ENCODE measurements around the gene REXO2. TPM values are rescaled to one million over a fixed set of nuclear protein-coding genes. Genes with fewer than 3 reads are reported as not detected.

Gene REXO2
- total and polyA plus RNA-seq, 2 of the 13 experiments (the other 11 are each of a cell fraction or from before 2014, with no cell fraction given): 95.6 to 104 TPM

DNA sequence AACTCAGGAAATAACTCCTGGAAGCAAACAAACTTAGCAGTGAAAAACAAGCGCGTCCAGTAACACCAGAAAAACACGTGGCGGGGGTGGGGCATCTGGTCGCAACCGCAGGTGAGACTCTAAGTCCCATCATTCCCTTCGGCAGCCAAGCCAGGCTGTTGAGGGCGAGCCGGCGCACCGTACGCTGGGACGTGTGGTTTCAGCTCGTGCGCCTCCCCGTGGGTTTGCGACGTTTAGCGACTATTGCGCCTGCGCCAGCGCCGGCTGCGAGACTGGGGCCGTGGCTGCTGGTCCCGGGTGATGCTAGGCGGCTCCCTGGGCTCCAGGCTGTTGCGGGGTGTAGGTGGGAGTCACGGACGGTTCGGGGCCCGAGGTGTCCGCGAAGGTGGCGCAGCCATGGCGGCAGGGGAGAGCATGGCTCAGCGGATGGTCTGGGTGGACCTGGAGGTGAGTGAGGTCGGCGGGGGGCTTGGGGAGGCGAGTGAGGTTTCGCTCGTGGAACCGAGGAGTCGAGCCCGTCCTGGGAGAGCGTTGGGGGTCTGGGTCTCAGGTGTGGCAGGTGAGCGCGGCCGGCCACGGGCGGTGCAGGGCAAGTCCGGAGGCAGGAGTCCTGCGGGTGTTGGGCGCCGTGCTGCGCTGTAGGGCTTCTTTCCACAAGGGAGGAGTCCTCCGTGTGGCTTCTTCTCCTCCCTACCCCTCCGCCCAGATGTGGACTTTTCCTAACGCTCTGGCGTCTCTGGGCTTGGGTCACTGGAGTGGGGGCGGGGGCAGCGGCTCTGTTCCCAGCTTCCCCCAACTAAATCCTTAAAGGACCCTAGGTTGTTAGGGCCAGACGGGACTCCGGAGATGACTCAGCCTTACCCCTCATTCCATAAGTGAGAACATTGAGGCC, at the start of gene REXO2 (continued):
- TF ChIP-seq ZNF703 (CRISPR knock-in tag; IDR thresholded peaks at IDR 0.05; ENCODE audit: borderline replicate concordance): no peak
- TF ChIP-seq, protein P1, sequence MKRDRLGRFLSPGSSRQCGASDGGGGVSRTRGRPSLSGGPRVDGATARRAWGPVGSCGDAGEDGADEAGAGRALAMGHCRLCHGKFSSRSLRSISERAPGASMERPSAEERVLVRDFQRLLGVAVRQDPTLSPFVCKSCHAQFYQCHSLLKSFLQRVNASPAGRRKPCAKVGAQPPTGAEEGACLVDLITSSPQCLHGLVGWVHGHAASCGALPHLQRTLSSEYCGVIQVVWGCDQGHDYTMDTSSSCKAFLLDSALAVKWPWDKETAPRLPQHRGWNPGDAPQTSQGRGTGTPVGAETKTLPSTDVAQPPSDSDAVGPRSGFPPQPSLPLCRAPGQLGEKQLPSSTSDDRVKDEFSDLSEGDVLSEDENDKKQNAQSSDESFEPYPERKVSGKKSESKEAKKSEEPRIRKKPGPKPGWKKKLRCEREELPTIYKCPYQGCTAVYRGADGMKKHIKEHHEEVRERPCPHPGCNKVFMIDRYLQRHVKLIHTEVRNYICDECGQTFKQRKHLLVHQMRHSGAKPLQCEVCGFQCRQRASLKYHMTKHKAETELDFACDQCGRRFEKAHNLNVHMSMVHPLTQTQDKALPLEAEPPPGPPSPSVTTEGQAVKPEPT (CRISPR knock-in tag; IDR thresholded peaks at IDR 0.05; ENCODE audit: low read depth): peak; percentile 49; the same call in 1 of the 2 replicates
- peak; percentile 59; the same call in 1 of the 2 replicates for TF ChIP-seq ZNF329 (CRISPR knock-in tag; IDR thresholded peaks at IDR 0.05; ENCODE audit: low read depth)
- peak; percentile 83; the same call in 1 of the 2 replicates for TF ChIP-seq ZNF772 (CRISPR knock-in tag; IDR thresholded peaks at IDR 0.05)
- no peak for TF ChIP-seq ZNF616 (CRISPR knock-in tag; IDR thresholded peaks at IDR 0.05; ENCODE audit: low read depth)
- TF ChIP-seq STAT5B (CRISPR knock-in tag; IDR thresholded peaks at IDR 0.05): no peak
- no peak for TF ChIP-seq HMG20B (CRISPR knock-in tag; conservative IDR thresholded peaks at IDR 0.05)
- TF ChIP-seq ZSCAN31 (CRISPR knock-in tag; IDR thresholded peaks at IDR 0.05; ENCODE audit: low read depth): peak; percentile 86
- no peak for TF ChIP-seq ZNF619 (CRISPR knock-in tag; IDR thresholded peaks at IDR 0.05)
- peak; percentile 62 for TF ChIP-seq TGIF2 (CRISPR knock-in tag; IDR thresholded peaks at IDR 0.05)
- TF ChIP-seq FOXJ3 (CRISPR knock-in tag; IDR thresholded peaks at IDR 0.05; ENCODE audit: borderline replicate concordance): no peak
- TF ChIP-seq PHF5A (CRISPR knock-in tag; IDR thresholded peaks at IDR 0.05; ENCODE audit: low read depth, unreplicated experiment): no peak
- peak; percentile 70; the same call in 1 of the 2 replicates for TF ChIP-seq ZNF274 (CRISPR knock-in tag; IDR thresholded peaks at IDR 0.05)
- no peak for TF ChIP-seq ZNF558 (CRISPR knock-in tag; IDR thresholded peaks at IDR 0.05; ENCODE audit: borderline replicate concordance)
- TF ChIP-seq ZNF432 (CRISPR knock-in tag; IDR thresholded peaks at IDR 0.05; ENCODE audit: borderline replicate concordance): no peak
- 0 out of 2 replicates have a peak, but pooled peaks have one; percentile 39 for TF ChIP-seq JUN (CRISPR knock-in tag; IDR thresholded peaks at IDR 0.05)
- TF ChIP-seq, protein P2, sequence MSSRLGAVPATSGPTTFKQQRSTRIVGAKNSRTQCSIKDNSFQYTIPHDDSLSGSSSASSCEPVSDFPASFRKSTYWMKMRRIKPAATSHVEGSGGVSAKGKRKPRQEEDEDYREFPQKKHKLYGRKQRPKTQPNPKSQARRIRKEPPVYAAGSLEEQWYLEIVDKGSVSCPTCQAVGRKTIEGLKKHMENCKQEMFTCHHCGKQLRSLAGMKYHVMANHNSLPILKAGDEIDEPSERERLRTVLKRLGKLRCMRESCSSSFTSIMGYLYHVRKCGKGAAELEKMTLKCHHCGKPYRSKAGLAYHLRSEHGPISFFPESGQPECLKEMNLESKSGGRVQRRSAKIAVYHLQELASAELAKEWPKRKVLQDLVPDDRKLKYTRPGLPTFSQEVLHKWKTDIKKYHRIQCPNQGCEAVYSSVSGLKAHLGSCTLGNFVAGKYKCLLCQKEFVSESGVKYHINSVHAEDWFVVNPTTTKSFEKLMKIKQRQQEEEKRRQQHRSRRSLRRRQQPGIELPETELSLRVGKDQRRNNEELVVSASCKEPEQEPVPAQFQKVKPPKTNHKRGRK (CRISPR knock-in tag; IDR thresholded peaks at IDR 0.05): no peak
- TF ChIP-seq KAT2B (IDR thresholded peaks at IDR 0.05; ENCODE audit: borderline replicate concordance, low read depth, low read length): no peak
- TF ChIP-seq SUZ12 (IDR thresholded peaks at IDR 0.05; ENCODE audit: low read depth, low read length): peak; percentile 88
- no peak for TF ChIP-seq SMAD9 (CRISPR knock-in tag; IDR thresholded peaks at IDR 0.05)
- TF ChIP-seq ZNF101 (CRISPR knock-in tag; IDR thresholded peaks at IDR 0.05; ENCODE audit: borderline replicate concordance, low read depth): no peak
- TF ChIP-seq KMT2A (CRISPR knock-in tag; IDR thresholded peaks at IDR 0.05): peak; percentile 72
- TF ChIP-seq, protein P3, sequence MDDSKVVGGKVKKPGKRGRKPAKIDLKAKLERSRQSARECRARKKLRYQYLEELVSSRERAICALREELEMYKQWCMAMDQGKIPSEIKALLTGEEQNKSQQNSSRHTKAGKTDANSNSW (CRISPR knock-in tag; IDR thresholded peaks at IDR 0.05; ENCODE audit: borderline replicate concordance): no peak
- TF ChIP-seq ZNF577 (CRISPR knock-in tag; IDR thresholded peaks at IDR 0.05; ENCODE audit: borderline replicate concordance, low read depth): no peak
- peak; percentile 66 to 76 for TF ChIP-seq POLR2A (IDR thresholded peaks at IDR 0.05; ENCODE audit: insufficient read depth in 1 of 2, low read depth in 2 of 2, low read length in 2 of 2)
- no peak for TF ChIP-seq SRF (IDR thresholded peaks at IDR 0.05; ENCODE audit: low read depth, low read length)
- no peak for TF ChIP-seq ZNF326 (CRISPR knock-in tag; IDR thresholded peaks at IDR 0.05; ENCODE audit: borderline replicate concordance)
- no peak for TF ChIP-seq ADNP (CRISPR knock-in tag; IDR thresholded peaks at IDR 0.05)

All from HepG2 (cell line).